ENCODE measurements around the gene UBE2J2.

Gene UBE2J2

DNA sequence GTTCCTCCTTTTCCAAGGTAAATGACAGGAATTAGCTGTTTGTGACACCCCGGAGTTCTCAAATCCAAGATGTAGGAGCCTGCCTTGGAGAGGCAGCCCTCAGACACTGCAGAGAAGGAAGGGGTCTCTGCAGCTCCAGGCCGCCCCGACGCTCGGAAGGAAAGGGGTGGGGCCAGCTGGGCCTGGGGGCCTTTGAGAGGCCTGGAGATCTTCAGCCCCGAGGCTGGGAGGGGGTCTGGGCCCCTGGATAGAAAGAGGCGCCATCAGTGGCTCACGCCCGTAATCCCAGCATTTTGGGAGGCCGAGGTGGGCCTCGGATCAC lies 66.1 kb downstream of the UBE2J2 start:
- no peak for DNase-seq (ENCODE audit: low spot score)
- no peak for TF ChIP-seq CTCF (IDR thresholded peaks at IDR 0.05; ENCODE audit: extremely low read depth, insufficient read depth, missing control alignments)
- in situ Hi-C loops (cut with MboI; ENCODE audit: low pct_unique_long_range_greater_than_20kb, low sequenced_read_pairs, unreplicated experiment), result no loop called here

DNA sequence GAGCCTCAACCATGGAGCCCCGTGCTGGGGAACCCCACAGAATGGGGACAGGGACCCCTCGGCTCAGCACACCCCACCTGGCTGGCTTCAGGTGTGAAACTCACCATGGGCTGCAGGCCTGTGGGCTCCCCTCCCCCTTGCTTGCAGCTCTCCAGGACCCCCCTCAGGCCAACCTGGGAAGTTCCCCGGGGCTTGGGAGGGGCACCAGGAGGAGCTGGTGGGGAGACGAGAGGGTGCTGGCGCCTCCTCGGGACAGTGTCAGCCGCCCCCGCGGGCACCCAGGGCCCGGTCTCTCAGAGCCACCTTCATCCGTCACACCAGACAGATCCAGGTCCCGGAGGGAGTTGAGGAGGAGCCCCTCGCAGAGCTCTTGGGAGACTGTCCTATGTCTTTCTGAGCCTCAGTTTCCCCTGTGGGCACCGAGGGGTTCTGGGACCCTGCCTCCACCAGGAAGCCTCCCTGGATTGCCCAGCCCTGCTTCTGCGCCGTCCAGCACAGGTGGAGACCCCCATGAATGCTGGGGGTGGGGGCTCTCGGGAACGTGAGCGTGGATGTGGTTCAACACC lies 66.6 kb downstream of the UBE2J2 start:
- in situ Hi-C loops (cut with MboI; ENCODE audit: low pct_unique_long_range_greater_than_20kb, low sequenced_read_pairs, unreplicated experiment), result no loop called here
- no peak for DNase-seq (ENCODE audit: low spot score)
- TF ChIP-seq CTCF (IDR thresholded peaks at IDR 0.05; ENCODE audit: extremely low read depth, insufficient read depth, missing control alignments), result peak; percentile 10

GRCh38 chr1:1206376-1206965 lies 67.2 kb downstream of the UBE2J2 start, which contains the start of gene TNFRSF18:
TSS of gene TNFRSF18 (minus strand) at chr1:1206592. CDS start at chr1:1206571, 21 bp downstream.
- peak; percentile 81 for DNase-seq (ENCODE audit: low spot score)
- in situ Hi-C loops (cut with MboI; ENCODE audit: low pct_unique_long_range_greater_than_20kb, low sequenced_read_pairs, unreplicated experiment), result no loop called here
- TF ChIP-seq CTCF (IDR thresholded peaks at IDR 0.05; ENCODE audit: extremely low read depth, insufficient read depth, missing control alignments), result no peak

- in situ Hi-C loops (cut with MboI; ENCODE audit: low pct_unique_long_range_greater_than_20kb, low sequenced_read_pairs, unreplicated experiment), result no loop called here
- peak; percentile 1 for TF ChIP-seq CTCF (IDR thresholded peaks at IDR 0.05; ENCODE audit: extremely low read depth, insufficient read depth, missing control alignments)
- DNase-seq (ENCODE audit: low spot score), result no peak
These were observed 67.8 kb downstream of the UBE2J2 start for GRCh38 chr1:1205769-1206375.

GRCh38 chr1:1204998-1205768 lies 68.5 kb downstream of the UBE2J2 start:
- in situ Hi-C loops (cut with MboI; ENCODE audit: low pct_unique_long_range_greater_than_20kb, low sequenced_read_pairs, unreplicated experiment), result no loop called here
- DNase-seq (ENCODE audit: low spot score), result no peak
- no peak for TF ChIP-seq CTCF (IDR thresholded peaks at IDR 0.05; ENCODE audit: extremely low read depth, insufficient read depth, missing control alignments)

DNA sequence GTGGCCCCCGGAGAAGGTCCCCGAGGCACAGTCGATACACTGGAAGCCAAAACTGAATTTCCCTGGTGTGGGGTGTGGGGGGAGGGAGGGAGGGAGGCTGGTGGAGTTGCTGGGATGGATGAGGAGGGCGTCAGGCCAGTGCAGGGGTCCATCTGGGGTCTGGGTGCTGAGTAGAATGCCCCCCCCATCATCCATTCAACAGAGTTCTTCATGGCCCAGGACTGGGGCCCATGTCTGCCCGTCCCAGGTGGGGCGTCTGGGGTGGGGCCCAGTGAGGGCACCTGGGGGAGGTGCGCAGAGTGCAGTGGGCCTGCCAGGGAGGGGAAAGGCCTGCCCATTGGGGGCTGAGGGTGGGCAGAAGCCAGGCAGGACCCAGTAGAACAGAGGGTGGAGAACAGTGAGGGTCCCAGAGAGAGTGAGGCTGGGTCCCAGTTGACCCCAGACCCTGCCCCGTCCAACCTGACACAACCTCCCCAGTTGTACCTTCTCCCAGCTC lies 69.2 kb downstream of the UBE2J2 start:
- DNase-seq (ENCODE audit: low spot score), result no peak
- no peak for TF ChIP-seq CTCF (IDR thresholded peaks at IDR 0.05; ENCODE audit: extremely low read depth, insufficient read depth, missing control alignments)
- in situ Hi-C loops (cut with MboI; ENCODE audit: low pct_unique_long_range_greater_than_20kb, low sequenced_read_pairs, unreplicated experiment), result no loop called here
